Islet of Langerhans (tissue), 1 donor: Measurements from ENCODE around the gene RAB36.

ENCODE experiments used
- FAIRE-seq: peaks from one replicate; lab custom pipeline; 2011; peaks lifted over from hg19 to GRCh38; lab: Jason Lieb, UNC

RAB36 gene

GRCh38 chr22:23158516-23159290 lies 13.4 kb downstream of the RAB36 start:
- FAIRE-seq, result no peak

- no peak for FAIRE-seq
Observed at GRCh38 chr22:23159291-23159630, 14.0 kb downstream of the RAB36 start.

GRCh38 chr22:23161029-23161428 lies 15.8 kb downstream of the RAB36 start:
- no peak for FAIRE-seq

- FAIRE-seq, result no peak
Observed at GRCh38 chr22:23161574-23161973, 16.3 kb downstream of the RAB36 start.

- FAIRE-seq, result no peak
Observed at GRCh38 chr22:23163665-23164064, 18.4 kb downstream of the RAB36 start.

GRCh38 chr22:23164091-23164490 lies 18.8 kb downstream of the RAB36 start:
- FAIRE-seq, result no peak

- FAIRE-seq, result no peak
Observed at GRCh38 chr22:23166042-23166831, 21.0 kb downstream of the RAB36 start.

- FAIRE-seq, result no peak
Observed at GRCh38 chr22:23166841-23167616, 21.8 kb downstream of the RAB36 start.

GRCh38 chr22:23168391-23169042 lies 23.2 kb downstream of the RAB36 start:
- FAIRE-seq, result no peak

- no peak for FAIRE-seq
Observed at GRCh38 chr22:23169043-23169406, 23.7 kb downstream of the RAB36 start.

- FAIRE-seq, result no peak
Observed at GRCh38 chr22:23175817-23176644, 30.8 kb downstream of the RAB36 start.

GRCh38 chr22:23176645-23177027 lies 31.4 kb downstream of the RAB36 start:
- no peak for FAIRE-seq

GRCh38 chr22:23177197-23177596 lies 31.9 kb downstream of the RAB36 start:
- no peak for FAIRE-seq

GRCh38 chr22:23178512-23179254 lies 33.4 kb downstream of the RAB36 start:
- FAIRE-seq, result no peak

- no peak for FAIRE-seq
Observed at GRCh38 chr22:23179381-23180299, 34.4 kb downstream of the RAB36 start.

- FAIRE-seq, result no peak
Observed at GRCh38 chr22:23180301-23180892, 35.1 kb downstream of the RAB36 start, which contains the start of gene BCR. Gene BCR (plus strand): TSS chr22:23180509. CDS start chr22:23180961, 452 bp downstream.

GRCh38 chr22:23180893-23181720 lies 35.8 kb downstream of the RAB36 start:
- FAIRE-seq, result no peak

GRCh38 chr22:23181721-23182308 lies 36.5 kb downstream of the RAB36 start:
- no peak for FAIRE-seq
